Loucy (cell line): ENCODE results near the gene FXYD6.

Experiments used
- H2AFZ ChIP-seq: fragments of 200-600 bp; sonication (generic); 2 replicates; pipeline ENCODE4 v1.6.0; 2016; ENCODE audit warnings: antibody characterized with exemption, mild to moderate bottlenecking, low read length, moderate library complexity
- H3F3A ChIP-seq: fragments of 200-600 bp; 2 replicates; pipeline ENCODE4 v1.6.0; 2016; ENCODE audit warnings: antibody characterized with exemption, low read depth, mild to moderate bottlenecking
- H3K27me3 ChIP-seq: fragments of 200-600 bp; sonication (generic); 2 replicates; pipeline ENCODE4 v1.6.1; 2014; ENCODE audit warnings: low read length, mild to moderate bottlenecking; ENCODE audit not compliant: insufficient read depth, poor library complexity, severe bottlenecking
- H3K36me3 ChIP-seq: fragments of 200-600 bp; sonication (generic); 2 replicates; pipeline ENCODE4 v1.6.1; 2016; ENCODE audit warnings: low read length; ENCODE audit not compliant: insufficient read depth
- H3K4me1 ChIP-seq: fragments of 200-600 bp; sonication (generic); 2 replicates; pipeline ENCODE4 v1.5.1; 2014; ENCODE audit warnings: low read length, mild to moderate bottlenecking; ENCODE audit not compliant: insufficient read depth, poor library complexity, severe bottlenecking
- H3K4me2 ChIP-seq: fragments of 200-600 bp; sonication (generic); 2 replicates; pipeline ENCODE4 v1.6.0; 2014; ENCODE audit warnings: antibody characterized with exemption, low read length, low read depth, mild to moderate bottlenecking; ENCODE audit not compliant: poor library complexity, severe bottlenecking
- H3K4me3 ChIP-seq: fragments of 200-600 bp; sonication (generic); 2 replicates; pipeline ENCODE4 v1.5.1; 2014; ENCODE audit warnings: low read length, mild to moderate bottlenecking, mixed read lengths; ENCODE audit not compliant: poor library complexity, severe bottlenecking
- H3K79me2 ChIP-seq: fragments of 200-600 bp; sonication (generic); 2 replicates; pipeline ENCODE4 v1.6.1; 2014; ENCODE audit warnings: low read length; ENCODE audit not compliant: insufficient read depth
- H3K9ac ChIP-seq: fragments of 200-600 bp; sonication (generic); 2 replicates; pipeline ENCODE4 v1.6.0; 2014; ENCODE audit warnings: mild to moderate bottlenecking, low read depth, low read length, moderate library complexity; ENCODE audit not compliant: poor library complexity, severe bottlenecking
- H3K9me2 ChIP-seq: fragments of 200-600 bp; sonication (generic); replicated peaks from 2 replicates; pipeline ENCODE4 v1.6.1; 2016; ENCODE audit warnings: low read depth, low read length, mixed read lengths
- H3K9me3 ChIP-seq: fragments of 200-600 bp; sonication (generic); 2 replicates; pipeline ENCODE4 v1.6.1; 2014; ENCODE audit warnings: mild to moderate bottlenecking, antibody characterized with exemption, low read length, low read depth; ENCODE audit not compliant: insufficient read depth
- H4K20me1 ChIP-seq: fragments of 200-600 bp; sonication (generic); 2 replicates; pipeline ENCODE4 v1.6.0; 2014; ENCODE audit warnings: antibody characterized with exemption, low read length, mild to moderate bottlenecking; ENCODE audit not compliant: insufficient read depth, poor library complexity, severe bottlenecking
- EZH2phosphoT487 ChIP-seq: fragments of 200-600 bp; IDR thresholded peaks from 2 replicates; pipeline ENCODE4 v1.6.1; 2018; ENCODE audit warnings: antibody characterized with exemption, mild to moderate bottlenecking, moderate library complexity, borderline replicate concordance
- TF ChIP-seq, protein P1 (sequence below): fragments of 200-600 bp; sonication (generic); conservative IDR thresholded peaks from 2 replicates; pipeline ENCODE4 v1.5.1; 2014; ENCODE audit warnings: mild to moderate bottlenecking, antibody characterized with exemption, low read length

Gene FXYD6

DNA sequence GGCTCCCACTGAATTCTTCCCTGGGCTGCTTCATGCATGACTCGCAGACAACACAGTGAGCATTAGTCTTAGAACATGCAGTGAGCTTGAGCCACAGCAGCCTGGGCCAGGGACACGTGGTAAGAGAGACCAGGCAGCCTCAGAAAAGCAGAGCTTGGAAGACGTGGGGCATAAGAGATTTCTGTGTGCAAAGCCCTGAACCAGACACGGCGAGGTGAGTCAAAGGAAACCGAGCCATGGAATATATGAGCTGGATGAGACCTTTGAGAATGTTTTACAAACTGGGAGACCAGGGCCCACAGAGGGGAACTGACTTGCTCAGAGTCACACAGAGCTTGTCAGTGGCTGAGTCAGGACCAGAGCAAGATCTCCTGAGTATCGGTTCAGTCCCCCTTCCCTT, 8.5 kb upstream of the FXYD6 start:
- no peak overlapping the region for H2AFZ ChIP-seq
- no peaks in the 10 kb centered on the region for H3K79me2 ChIP-seq
- H3K27me3 ChIP-seq = no peaks in the 10 kb centered on the region
- no peaks in the 10 kb centered on the region for H3F3A ChIP-seq
- no peaks in the 10 kb centered on the region for H3K9me2 ChIP-seq
- H3K9ac ChIP-seq = no peak overlapping the region
- no peak overlapping the region for H3K4me3 ChIP-seq
- H3K36me3 ChIP-seq = no peaks in the 10 kb centered on the region
- no peaks in the 10 kb centered on the region for H3K4me1 ChIP-seq
- no peaks in the 10 kb centered on the region for H4K20me1 ChIP-seq
- H3K4me2 ChIP-seq = no peak overlapping the region
- TF ChIP-seq, protein P1, sequence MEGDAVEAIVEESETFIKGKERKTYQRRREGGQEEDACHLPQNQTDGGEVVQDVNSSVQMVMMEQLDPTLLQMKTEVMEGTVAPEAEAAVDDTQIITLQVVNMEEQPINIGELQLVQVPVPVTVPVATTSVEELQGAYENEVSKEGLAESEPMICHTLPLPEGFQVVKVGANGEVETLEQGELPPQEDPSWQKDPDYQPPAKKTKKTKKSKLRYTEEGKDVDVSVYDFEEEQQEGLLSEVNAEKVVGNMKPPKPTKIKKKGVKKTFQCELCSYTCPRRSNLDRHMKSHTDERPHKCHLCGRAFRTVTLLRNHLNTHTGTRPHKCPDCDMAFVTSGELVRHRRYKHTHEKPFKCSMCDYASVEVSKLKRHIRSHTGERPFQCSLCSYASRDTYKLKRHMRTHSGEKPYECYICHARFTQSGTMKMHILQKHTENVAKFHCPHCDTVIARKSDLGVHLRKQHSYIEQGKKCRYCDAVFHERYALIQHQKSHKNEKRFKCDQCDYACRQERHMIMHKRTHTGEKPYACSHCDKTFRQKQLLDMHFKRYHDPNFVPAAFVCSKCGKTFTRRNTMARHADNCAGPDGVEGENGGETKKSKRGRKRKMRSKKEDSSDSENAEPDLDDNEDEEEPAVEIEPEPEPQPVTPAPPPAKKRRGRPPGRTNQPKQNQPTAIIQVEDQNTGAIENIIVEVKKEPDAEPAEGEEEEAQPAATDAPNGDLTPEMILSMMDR = no peak
- TF ChIP-seq EZH2phosphoT487 = no peak
- no peaks in the 10 kb centered on the region for H3K9me3 ChIP-seq

DNA sequence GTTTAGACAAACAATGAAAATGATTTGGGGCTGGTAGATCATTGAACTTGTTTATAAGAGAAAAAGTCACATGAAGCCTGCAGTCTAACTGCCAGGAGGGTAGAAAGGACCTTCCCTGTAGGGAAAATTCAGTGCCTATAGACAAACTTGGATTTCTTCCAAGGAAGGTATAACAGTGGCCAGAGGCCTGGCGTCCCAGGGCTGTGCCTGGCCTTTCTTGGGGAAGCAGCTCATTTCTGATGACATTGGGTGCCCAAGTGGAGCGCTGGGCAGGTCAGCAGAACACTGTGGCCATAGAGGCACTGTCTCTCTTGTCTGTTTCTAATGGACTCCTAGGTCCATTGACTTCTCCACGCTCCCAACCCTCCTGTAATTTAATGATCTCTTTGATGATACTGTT, 6.6 kb upstream of the FXYD6 start:
- Histone ChIP-seq H3K9me3 (no peaks in the 10 kb centered on the region), H3K9ac (no peak overlapping the region), H3K27me3 (no peaks in the 10 kb centered on the region), H3K9me2 (no peaks in the 10 kb centered on the region), H3K4me2 (no peak overlapping the region), H3F3A (no peaks in the 10 kb centered on the region), H3K36me3 (no peaks in the 10 kb centered on the region), H3K4me1 (no peaks in the 10 kb centered on the region), H2AFZ (no peak overlapping the region), H3K79me2 (no peaks in the 10 kb centered on the region), H4K20me1 (no peaks in the 10 kb centered on the region), H3K4me3 (no peak overlapping the region)
- no peak for TF ChIP-seq EZH2phosphoT487
- TF ChIP-seq, protein P1 = no peak

DNA sequence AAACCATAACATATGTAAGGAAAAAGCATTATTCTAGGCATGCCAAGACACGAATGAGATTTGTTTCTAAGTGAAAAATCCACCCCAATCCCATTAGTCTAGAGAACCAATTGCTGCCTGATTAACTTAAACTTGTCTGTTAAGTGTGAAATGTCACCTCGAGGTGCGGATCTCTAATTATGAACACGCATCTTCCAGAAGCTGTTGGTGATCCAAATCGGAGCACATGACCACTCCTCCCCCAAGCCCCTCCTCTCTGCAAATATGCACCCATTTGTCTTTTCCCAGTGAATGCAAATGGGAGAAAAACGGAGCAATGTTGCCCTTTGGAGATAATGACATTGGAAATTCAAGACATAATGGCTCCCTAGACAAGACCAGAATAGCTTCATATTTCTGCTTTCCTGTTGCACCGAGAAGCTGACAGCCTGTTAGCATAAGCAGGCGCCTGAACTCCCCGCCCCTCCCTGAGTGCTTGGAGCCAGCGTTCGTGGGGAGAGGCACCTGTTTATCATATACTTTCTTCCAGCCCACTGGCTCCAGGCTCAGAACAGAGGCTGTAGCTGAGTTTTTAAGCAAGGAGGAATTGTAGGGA, 6.0 kb upstream of the FXYD6 start:
- Histone ChIP-seq H3K9me2 (no peaks in the 10 kb centered on the region), H3K9me3 (no peaks in the 10 kb centered on the region), H3K4me3 (no peak overlapping the region), H3K4me2 (no peak overlapping the region), H2AFZ (no peak overlapping the region), H3K79me2 (no peaks in the 10 kb centered on the region), H3K9ac (no peak overlapping the region), H3K4me1 (no peaks in the 10 kb centered on the region), H3K36me3 (no peaks in the 10 kb centered on the region), H3K27me3 (no peaks in the 10 kb centered on the region), H3F3A (no peaks in the 10 kb centered on the region), H4K20me1 (no peaks in the 10 kb centered on the region)
- no peak for TF ChIP-seq EZH2phosphoT487
- TF ChIP-seq, protein P1 = no peak
